HK-2 (cell line): ENCODE data around the gene ZFAND6.

Experiments
- DNase-seq: peaks from one replicate; pipeline ENCODE4 v3.0.0-alpha.2; 2018; ENCODE audit not compliant: unreplicated experiment

Gene ZFAND6

GRCh38 chr15:80052597-80053304, 6.7 kb upstream of the ZFAND6 start:
- DNase-seq: no peak

- DNase-seq: no peak
Observed at GRCh38 chr15:80055933-80056332, 3.5 kb upstream of the ZFAND6 start.

GRCh38 chr15:80058044-80058443, 1.4 kb upstream of the ZFAND6 start:
- DNase-seq: no peak

GRCh38 chr15:80059786-80060355, 395 bp downstream of the ZFAND6 start:
- peak; percentile 58 for DNase-seq

GRCh38 chr15:80060356-80061006, 1.0 kb downstream of the ZFAND6 start:
- peak; percentile 21 for DNase-seq

GRCh38 chr15:80061582-80061981, 2.1 kb downstream of the ZFAND6 start:
- no peak for DNase-seq

DNA sequence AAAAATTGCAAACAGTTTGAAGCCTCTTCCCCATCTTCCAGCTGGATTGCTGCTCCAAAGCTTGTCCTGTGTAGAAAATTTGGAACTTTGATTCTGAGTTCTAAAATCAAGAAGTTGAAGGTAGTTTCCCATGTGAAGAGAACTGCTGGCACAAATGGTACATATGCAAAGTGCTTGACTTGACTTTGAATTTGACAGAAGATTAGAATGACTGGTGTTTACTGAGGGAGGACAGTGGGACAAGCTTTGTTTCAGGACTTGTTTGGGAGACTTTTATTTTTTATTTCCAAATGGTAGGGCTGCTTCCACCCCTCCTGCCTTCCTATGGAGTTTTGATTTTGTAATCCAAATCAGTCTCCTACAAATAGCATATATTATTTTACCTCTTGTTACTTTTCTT, 7.4 kb downstream of the ZFAND6 start:
- no peak for DNase-seq

GRCh38 chr15:80068578-80068977, 9.1 kb downstream of the ZFAND6 start:
- no peak for DNase-seq

DNA sequence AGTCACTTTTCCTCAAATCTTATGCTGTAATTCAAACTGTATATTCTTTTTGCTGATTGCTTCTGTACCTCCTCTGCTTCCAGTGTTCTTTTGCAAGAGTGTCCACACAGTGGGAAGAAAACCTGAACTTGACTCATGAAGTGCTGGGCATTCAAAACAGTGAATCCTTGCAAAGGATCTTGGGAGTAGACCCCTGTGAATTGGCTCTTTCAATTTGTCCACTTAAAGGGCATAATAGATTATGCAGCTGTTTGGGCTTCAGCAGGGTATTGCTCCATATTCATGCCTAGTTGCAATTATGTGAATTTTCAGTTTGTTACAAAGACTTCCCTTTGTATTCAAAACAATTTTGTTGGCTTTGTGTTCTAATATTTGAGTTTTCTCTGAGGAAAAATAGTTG, 11.4 kb downstream of the ZFAND6 start:
- no peak for DNase-seq

- no peak for DNase-seq
Observed at GRCh38 chr15:80071652-80072051, 12.2 kb downstream of the ZFAND6 start.

DNA sequence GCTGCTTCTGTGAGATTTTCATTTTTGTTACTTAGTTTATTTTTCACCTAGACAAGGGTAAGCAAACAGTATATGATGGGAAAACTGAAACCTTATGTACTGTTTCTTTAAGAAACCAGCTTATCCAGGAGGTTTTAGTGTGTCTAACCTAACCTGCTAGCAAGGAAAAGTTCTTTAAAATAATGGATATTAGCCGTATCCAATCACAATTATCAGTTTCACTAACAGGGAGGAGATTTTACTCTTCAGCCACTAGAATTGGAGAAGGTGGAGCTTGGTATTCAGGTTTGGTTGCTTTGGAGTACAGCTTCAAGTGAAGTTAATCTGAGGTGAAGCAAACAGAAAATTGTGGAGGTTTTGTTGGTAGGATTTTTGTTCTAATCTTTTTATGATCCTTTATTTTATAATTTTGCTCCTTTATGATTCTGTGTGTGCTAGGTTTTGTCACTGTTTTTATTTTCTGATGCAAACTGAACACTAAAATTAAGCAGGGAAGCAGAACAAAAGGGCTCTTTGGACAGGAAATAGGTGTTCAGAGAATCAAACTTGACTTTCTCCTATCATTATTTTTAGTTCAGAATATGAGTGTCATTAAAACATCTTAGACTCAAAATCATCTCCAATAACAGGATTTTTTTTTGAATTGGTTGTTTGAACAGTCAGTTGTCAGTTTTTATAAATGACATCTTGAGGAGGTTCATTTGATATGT, 13.0 kb downstream of the ZFAND6 start:
- DNase-seq: no peak

- no peak for DNase-seq
Observed at GRCh38 chr15:80073197-80073596, 13.7 kb downstream of the ZFAND6 start.

DNA sequence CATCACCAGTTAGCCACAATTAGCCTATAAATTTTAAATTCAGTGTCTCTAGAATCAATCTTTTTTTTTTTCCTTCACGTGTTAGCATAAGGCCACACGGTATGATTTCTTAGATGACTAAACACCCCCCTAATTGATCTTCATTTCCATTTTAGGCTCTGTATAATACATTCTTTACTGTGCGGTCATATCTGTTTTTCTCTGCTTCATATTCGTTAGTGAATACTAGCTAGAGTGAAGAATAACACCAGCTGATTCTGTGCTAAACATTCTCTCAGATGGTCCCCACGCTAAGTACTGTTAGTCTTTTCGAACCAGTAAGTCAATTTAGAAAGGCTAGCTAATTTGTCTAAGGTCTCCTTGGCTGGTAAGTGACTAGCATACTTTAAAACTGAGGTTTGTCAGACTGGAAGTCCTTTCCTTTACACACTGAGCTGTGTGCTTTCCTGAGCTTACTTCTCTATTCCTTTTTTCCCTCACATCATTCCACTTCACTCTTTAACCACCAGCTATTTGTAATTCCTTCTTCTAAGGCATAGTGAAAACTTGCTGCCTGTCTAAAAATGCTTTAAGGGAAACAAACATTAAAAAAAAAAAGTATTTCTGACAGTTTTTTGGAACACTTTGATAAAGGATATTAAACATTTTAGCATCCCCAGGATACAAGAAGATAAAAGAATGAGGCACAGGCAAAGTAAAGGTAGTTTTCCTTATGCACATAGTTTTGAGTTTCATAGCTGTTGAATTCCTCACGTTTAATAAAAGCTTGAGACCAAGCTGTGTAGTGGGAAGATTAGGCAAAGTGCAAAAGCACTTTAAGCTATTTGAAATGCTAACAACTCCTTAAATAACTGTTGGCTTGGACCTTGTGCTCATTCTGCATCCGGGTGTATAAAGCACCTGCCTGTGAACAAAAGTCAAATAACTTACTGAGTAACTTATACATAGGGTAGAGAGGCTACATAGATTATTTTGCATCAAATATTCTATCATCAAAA, 17.1 kb downstream of the ZFAND6 start:
- no peak for DNase-seq

- DNase-seq: no peak
Observed at GRCh38 chr15:80081390-80081789, 21.9 kb downstream of the ZFAND6 start.

GRCh38 chr15:80087104-80087503, 27.6 kb downstream of the ZFAND6 start:
- DNase-seq: no peak

GRCh38 chr15:80090041-80090440, 30.6 kb downstream of the ZFAND6 start:
- DNase-seq: no peak

GRCh38 chr15:80090879-80091503, 31.5 kb downstream of the ZFAND6 start:
- DNase-seq: no peak

- DNase-seq: no peak
Observed at GRCh38 chr15:80093854-80094418, 34.5 kb downstream of the ZFAND6 start.

DNA sequence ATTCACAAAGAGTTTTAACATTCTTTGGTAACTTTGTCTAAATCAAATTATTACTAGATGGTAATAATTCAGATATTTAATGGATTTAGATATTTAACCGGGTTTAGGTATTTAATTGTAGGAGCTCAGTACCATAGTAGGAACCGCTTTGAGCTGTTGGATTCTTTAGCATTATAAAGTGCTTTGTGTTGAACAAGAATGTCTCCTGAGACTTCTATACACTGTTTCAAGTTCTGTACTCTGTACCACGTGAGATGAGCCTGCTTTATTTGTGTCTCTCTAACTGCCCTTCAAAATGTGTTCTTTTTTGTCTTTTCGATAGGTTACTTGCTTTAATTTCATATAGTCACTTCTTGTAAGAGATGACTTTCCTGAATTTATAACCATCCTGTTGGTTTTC, 36.0 kb downstream of the ZFAND6 start:
- no peak for DNase-seq

GRCh38 chr15:80095969-80096368, 36.5 kb downstream of the ZFAND6 start:
- DNase-seq: no peak

DNA sequence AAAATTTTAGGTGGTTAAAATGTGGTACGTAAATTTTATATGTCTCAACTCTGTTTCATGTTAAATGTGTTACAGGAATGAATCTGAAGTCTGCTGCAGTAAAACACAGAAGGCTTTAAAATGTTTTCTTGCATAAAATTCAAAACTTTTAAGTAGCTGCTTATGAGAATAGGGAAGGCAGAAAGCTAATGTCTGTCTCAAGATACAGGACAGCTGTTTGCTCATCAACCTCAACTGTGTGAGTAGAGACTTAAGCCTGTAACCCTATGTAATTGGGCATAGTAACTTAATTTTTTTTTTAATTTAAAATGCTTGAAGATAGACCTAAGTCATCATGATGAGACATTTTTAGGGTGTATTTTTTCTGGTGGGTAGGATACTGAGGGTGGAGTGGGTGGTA, 38.9 kb downstream of the ZFAND6 start:
- DNase-seq: no peak
